ENCODE measurements around the gene CPSF4.
A peak's percentile ranks its signal among the peaks of the same experiment; 100 is the strongest.
"Not testable (repeated sequence)": the region's sequence is repeated elsewhere in the genome, so short reads cannot be mapped to it uniquely, and the experiment has no call there.

The CPSF4 gene

GRCh38 chr7:99408379-99409191 is 30.2 kb upstream of the CPSF4 start, which contains the start of the genes BUD31 and PDAP1:
BUD31 (plus strand) TSS chr7:99408969; CDS start chr7:99411093, 2,124 bp downstream.
PDAP1 (minus strand) TSS chr7:99408597; CDS start chr7:99408548, 49 bp downstream.
- peak; percentile 73 for DNase-seq

DNA sequence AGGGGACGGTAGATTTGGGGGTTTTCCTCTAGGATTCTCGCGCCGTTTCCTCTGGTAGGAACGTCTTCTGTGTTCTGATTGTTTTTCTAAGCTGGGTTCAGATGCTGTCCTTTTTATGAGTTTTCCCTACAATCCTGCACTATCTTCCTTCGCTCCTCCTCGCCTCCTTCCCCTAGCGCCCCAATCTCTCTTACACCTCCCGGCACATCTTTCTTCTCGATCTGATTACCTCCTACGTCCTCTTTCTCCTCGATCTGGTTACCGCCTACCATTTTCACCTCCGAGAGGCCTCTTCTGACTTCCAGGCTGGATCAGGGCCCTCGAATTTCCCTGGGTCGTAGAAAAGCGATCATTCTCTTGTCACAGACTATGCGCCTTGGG is 29.6 kb upstream of the CPSF4 start:
- DNase-seq, result no peak

- no peak for DNase-seq
Measured at GRCh38 chr7:99409806-99410205, 28.9 kb upstream of the CPSF4 start.

- no peak for DNase-seq
Measured at GRCh38 chr7:99410635-99411034, 28.1 kb upstream of the CPSF4 start.

DNA sequence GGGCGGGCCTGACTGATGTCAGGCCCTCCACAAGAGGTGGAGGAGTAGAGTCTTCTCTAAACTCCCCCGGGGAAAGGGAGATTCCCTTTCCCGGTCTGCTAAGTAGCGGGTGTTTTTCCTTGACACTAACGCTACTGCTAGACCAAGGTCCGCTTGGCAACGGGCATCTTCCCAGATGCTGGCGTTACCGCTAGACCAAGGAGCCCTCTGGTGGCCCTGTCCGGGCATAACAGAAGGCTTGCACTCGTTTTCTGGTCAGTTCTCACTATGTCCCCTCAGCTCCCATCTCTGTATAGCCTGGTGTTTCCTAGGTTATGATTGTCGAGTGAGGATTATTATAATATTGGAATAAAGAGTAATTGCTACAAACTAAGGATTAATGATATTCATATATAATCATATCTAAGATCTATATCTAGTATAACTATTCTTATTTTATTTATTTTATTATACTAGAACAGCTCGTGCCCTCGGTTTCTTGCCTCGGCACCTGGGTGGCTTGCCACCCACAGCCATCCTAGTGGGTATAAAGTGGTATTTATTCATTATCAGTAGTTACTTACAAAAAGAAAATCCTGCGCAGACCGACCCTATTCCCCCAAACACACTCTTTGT is 23.1 kb upstream of the CPSF4 start:
- DNase-seq, result not testable (repeated sequence)

- DNase-seq, result no peak
Measured at GRCh38 chr7:99418260-99418659, 20.5 kb upstream of the CPSF4 start.

GRCh38 chr7:99419323-99420021 is 19.3 kb upstream of the CPSF4 start:
- DNase-seq, result no peak

DNA sequence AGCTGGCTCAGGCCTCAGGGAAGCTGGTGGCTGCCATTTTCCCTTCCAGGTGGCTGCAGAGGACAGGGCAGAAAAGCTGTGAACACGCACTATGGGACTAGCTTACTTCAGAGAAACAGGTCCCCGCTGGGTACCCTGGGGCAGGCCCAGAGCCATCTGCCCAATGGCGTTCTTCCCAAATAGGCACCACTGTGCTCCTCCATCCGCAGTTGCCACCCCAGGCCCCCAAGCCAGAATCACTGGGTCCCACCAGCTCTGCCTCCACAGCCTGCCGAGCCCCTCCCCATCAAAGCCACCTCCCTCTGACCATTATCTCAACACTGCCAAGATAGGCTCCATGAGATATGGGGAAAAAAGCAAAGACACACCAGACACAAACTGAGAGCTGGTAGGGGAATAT is 18.5 kb upstream of the CPSF4 start:
- no peak for DNase-seq

GRCh38 chr7:99420986-99421385 is 17.8 kb upstream of the CPSF4 start:
- no peak for DNase-seq

DNA sequence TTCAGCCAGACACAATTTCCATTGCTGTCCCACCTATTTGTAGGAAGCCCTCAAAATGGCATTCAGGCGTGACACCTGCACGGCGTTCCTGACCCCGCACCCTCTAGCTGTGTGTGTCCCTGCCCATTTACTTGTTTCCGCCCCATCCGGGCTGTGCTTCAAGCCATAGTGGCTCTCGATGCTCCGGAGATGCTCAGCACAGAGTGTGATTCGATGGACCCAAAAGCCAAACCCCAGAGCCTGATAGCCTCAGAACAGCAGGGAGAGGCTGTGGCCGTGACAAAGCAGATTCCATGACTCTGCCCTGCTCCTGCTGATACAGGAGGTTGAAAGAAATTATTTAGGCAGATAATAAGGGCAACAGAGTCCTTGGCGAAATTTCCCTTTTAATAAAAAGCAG is 16.6 kb upstream of the CPSF4 start:
- DNase-seq, result no peak

- no peak for DNase-seq
Measured at GRCh38 chr7:99422625-99423024, 16.1 kb upstream of the CPSF4 start.

GRCh38 chr7:99424932-99425730 is 13.6 kb upstream of the CPSF4 start:
- DNase-seq, result no peak

- DNase-seq, result no peak
Measured at GRCh38 chr7:99428972-99429566, 9.7 kb upstream of the CPSF4 start.

- no peak for DNase-seq
Measured at GRCh38 chr7:99429756-99430155, 9.0 kb upstream of the CPSF4 start.

DNA sequence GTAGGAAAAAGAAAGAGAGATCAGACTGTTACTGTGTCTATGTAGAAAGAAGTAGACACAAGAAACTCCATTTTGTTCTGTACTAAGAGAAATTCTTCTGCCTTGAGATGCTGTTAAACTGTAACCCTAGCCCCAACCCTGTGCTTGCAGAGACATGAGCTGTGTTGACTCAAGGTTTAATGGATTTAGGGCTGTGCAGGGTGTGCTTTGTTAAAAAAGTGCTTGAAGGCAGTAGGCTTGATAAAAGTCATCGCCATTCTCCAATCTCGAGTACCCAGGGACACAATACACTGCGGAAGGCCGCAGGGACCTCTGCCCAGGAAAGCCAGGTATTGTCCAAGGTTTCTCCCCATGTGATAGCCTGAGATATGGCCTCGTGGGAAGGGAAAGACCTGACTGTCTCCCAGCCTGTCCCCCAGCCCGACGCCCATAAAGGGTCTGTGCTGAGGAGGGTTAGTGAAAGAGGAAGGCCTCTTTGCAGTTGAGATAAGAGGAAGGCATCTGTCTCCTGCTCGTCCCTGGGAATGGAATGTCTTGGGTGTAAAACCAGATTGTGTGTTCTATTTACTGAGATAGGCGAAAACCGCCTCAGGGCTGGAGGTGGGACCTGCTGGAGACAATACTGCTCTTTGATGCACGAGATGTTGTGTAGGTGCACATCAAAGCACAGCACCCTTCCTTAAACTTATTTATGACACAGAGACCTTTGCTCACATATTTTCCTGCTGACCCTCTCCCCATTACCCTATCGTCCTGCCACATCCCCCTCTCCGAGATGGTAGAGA is 6.8 kb upstream of the CPSF4 start:
- DNase-seq, result not testable (repeated sequence)

GRCh38 chr7:99433158-99433557 is 5.6 kb upstream of the CPSF4 start:
- DNase-seq, result no peak

DNA sequence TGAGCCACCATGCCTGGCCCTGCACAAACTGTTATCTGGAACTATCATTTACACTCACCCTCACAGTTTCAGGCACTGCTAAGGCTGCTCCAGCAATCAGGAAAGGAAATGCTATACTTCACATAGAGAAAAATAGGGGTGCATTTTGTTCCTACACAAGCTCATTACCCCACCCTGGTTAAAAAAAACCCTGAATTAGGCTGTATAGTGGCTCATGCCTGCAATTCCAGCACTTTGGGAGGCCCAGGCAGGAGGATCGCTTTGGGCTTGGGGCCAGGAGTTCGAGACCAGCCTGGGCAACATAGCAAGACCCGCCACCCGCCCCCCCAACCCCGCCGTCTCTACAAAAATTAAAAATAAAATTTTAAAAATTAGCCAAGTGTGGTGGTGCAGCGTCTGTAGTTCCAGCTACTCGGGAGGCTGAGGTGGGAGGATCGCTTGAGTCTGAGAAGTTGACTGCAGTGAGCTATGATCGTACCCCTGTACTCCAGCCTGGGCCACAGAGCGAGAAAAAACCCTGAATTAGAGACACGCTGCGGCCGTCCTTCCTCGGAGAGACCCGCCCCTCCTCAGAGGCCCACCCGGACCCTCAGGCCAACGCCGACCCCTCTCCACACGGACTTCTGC is 684 bp upstream of the CPSF4 start:
- DNase-seq, result no peak

- no peak for DNase-seq
Measured at GRCh38 chr7:99440195-99440594, 1.5 kb downstream of the CPSF4 start.

DNA sequence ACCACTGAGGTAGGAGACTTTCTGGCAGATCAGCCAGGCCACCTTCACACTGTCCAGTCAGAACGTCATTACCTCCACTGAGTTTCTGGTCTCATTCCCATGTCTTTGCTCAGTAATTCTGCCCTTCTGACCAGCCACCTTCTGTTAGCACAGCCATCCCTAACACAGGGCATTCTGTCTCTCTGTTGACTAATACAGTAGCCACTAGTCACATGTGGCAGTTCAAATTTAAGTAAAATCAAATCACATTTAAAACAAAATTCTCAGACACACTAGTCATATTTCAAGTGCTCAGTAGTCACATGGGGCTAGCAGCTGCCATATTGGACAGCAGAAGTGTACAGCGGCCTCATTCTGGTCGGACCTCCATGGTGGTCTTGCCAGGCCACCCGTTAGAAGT is 7.4 kb downstream of the CPSF4 start:
- no peak for DNase-seq

DNA sequence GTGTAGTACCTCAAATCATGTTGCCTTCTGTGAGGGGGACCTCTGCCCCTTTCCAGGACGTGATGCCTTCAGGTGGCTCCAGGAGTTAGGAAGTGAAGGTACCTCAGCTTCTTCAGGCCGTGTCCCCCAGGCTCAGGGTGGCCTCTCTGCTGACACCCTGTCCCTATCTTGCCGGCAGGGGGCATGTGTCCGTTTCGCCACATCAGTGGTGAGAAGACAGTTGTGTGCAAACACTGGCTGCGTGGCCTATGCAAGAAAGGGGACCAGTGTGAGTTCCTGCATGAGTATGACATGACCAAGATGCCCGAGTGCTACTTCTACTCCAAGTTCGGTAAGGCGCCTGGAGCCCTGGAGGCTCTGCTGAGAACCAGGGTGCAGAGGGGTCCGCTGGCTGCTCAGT is 9.2 kb downstream of the CPSF4 start:
- no peak for DNase-seq

DNA sequence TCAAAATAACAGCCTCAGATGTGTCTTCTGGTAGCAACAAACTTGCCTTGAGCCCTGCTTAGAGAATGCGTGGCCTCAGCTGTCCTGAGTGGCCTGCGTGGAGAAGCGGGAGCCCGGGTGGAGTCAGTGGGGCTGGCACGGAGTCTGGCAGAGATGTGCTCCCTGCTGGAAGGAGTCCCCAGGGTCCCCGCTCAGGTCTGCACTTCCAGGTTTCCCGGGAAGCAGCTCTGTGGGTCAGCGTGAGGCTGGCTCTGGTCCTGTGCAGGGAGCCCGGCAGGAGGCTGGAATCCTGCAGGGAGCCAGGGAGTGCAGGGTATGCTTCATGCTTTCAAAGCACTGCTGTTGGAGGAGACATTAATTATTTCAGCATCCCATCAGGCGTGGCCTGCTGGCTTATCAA is 10.1 kb downstream of the CPSF4 start:
- no peak for DNase-seq
